Bone marrow (tissue), 2 donors: ENCODE results near the gene NKX2-1.
"Not testable (repeated sequence)": the region's sequence is repeated elsewhere in the genome, so short reads cannot be mapped to it uniquely, and the experiment has no call there.

Experiments
- DNase-seq, 2 donors: peaks; one replicate each; lab custom pipeline; 2025; lab: John Stamatoyannopoulos, UW

NKX2-1 gene

GRCh38 chr14:36519431-36520321, at the start of gene NKX2-1:
NKX2-1 (minus strand) TSS chr14:36520232; CDS start chr14:36520129, 103 bp downstream.
- no peak for DNase-seq

- DNase-seq, result no peak
Measured at GRCh38 chr14:36556811-36557433, 36.9 kb upstream of the NKX2-1 start.

- no peak for DNase-seq
Measured at GRCh38 chr14:36555998-36556743, 36.1 kb upstream of the NKX2-1 start.

GRCh38 chr14:36553656-36554260, 33.7 kb upstream of the NKX2-1 start:
- DNase-seq, result no peak

- no peak for DNase-seq
Measured at GRCh38 chr14:36550899-36551298, 30.9 kb upstream of the NKX2-1 start.

GRCh38 chr14:36544280-36544679, 24.2 kb upstream of the NKX2-1 start:
- DNase-seq, result not testable (repeated sequence)

GRCh38 chr14:36538051-36538450, 18.0 kb upstream of the NKX2-1 start:
- DNase-seq, result no peak

- no peak for DNase-seq
Measured at GRCh38 chr14:36529062-36529461, 9.0 kb upstream of the NKX2-1 start.

- no peak for DNase-seq
Measured at GRCh38 chr14:36525746-36526099, 5.7 kb upstream of the NKX2-1 start.

GRCh38 chr14:36524874-36525745, 5.1 kb upstream of the NKX2-1 start:
- no peak for DNase-seq

GRCh38 chr14:36524220-36524837, 4.3 kb upstream of the NKX2-1 start:
- DNase-seq, result no peak

GRCh38 chr14:36522972-36523715, 3.1 kb upstream of the NKX2-1 start:
- no peak for DNase-seq

- DNase-seq, result no peak
Measured at GRCh38 chr14:36522347-36522971, 2.4 kb upstream of the NKX2-1 start.

- no peak for DNase-seq
Measured at GRCh38 chr14:36521598-36522345, 1.7 kb upstream of the NKX2-1 start.

- DNase-seq, result no peak
Measured at GRCh38 chr14:36520601-36521525, 831 bp upstream of the NKX2-1 start.

GRCh38 chr14:36518586-36519430, 1.2 kb downstream of the NKX2-1 start:
- no peak for DNase-seq

GRCh38 chr14:36518031-36518585, 1.9 kb downstream of the NKX2-1 start:
- no peak for DNase-seq
